ENCODE data around the gene KCTD16. TPM values are rescaled to one million over a fixed set of nuclear protein-coding genes. Genes with fewer than 3 reads are reported as not detected.

KCTD16 gene
- total RNA-seq, 2 donors from 2014 or later, result 0.29 to 0.44 TPM

DNA sequence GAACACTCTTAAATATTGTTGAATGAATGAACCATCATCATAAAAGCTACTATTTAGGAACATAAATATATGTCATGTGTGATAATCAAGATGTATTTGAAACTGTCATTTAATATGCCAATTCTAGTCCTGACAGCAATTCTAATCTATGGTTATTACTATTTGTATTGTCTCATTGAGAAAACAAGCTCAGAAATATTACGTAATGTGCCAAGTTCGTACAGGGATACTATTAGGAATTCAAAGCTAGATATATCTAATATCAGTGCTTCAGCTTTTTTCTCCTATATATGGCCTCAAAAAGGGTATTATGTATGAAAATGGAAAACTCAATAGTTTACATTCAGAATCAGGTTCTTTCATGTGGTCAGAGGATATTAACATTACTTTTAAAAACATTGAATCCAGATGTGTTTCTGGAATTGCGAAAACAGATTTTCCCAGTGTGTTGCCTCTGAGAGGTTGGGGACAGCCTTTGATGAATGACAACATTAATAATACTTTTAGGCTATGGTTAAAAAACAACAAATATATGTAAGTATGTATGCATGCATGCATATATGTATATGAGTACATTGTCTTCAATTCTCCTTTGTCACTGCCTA, 95.1 kb downstream of the KCTD16 start:
- no peaks in the 10 kb centered on the region for H3K27me3 Mint-ChIP-seq (ENCODE audit: insufficient read depth)
- H3K36me3 Mint-ChIP-seq (ENCODE audit: low read depth), result no peaks in the 10 kb centered on the region
- H3K27ac Mint-ChIP-seq, result no peak overlapping the region
- no peaks in the 10 kb centered on the region for H3K9me3 Mint-ChIP-seq
- whole genome bisulfite sequencing, 2 experiments (ENCODE audit: insufficient coverage in 1 of 2, insufficient read length in 1 of 2), result 79% methylated on average over 3 of the region's 3 CpGs; no CpG with 5 or more reads in 1 of the 2 experiments
- no peak overlapping the region for H3K27ac ChIP-seq (ENCODE audit: low read depth, low read length)
- H3K4me3 Mint-ChIP-seq, result no peak overlapping the region
- no peak for DNase-seq
- no peak overlapping the region for H3K4me3 ChIP-seq (ENCODE audit: low read length)
- H3K9me3 ChIP-seq (ENCODE audit: control insufficient read depth, low read length), result peaks cover 9% of the 10 kb centered on the region
- no peaks in the 10 kb centered on the region for H3K36me3 ChIP-seq (ENCODE audit: control insufficient read depth, insufficient read depth, low read length)
- no peaks in the 10 kb centered on the region for H3K4me1 Mint-ChIP-seq
- H3K9ac ChIP-seq (ENCODE audit: extremely low read depth, low read length, poor library complexity, severe bottlenecking), result no peak overlapping the region
- no peaks in the 10 kb centered on the region for H3K27me3 ChIP-seq (ENCODE audit: control insufficient read depth, insufficient read depth, low read length, poor library complexity, severe bottlenecking)
- no peaks in the 10 kb centered on the region for H3K4me1 ChIP-seq (ENCODE audit: control insufficient read depth, insufficient read depth, low read length)
- TF ChIP-seq, protein P1, sequence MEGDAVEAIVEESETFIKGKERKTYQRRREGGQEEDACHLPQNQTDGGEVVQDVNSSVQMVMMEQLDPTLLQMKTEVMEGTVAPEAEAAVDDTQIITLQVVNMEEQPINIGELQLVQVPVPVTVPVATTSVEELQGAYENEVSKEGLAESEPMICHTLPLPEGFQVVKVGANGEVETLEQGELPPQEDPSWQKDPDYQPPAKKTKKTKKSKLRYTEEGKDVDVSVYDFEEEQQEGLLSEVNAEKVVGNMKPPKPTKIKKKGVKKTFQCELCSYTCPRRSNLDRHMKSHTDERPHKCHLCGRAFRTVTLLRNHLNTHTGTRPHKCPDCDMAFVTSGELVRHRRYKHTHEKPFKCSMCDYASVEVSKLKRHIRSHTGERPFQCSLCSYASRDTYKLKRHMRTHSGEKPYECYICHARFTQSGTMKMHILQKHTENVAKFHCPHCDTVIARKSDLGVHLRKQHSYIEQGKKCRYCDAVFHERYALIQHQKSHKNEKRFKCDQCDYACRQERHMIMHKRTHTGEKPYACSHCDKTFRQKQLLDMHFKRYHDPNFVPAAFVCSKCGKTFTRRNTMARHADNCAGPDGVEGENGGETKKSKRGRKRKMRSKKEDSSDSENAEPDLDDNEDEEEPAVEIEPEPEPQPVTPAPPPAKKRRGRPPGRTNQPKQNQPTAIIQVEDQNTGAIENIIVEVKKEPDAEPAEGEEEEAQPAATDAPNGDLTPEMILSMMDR (conservative IDR thresholded peaks at IDR 0.05), result no peak

DNA sequence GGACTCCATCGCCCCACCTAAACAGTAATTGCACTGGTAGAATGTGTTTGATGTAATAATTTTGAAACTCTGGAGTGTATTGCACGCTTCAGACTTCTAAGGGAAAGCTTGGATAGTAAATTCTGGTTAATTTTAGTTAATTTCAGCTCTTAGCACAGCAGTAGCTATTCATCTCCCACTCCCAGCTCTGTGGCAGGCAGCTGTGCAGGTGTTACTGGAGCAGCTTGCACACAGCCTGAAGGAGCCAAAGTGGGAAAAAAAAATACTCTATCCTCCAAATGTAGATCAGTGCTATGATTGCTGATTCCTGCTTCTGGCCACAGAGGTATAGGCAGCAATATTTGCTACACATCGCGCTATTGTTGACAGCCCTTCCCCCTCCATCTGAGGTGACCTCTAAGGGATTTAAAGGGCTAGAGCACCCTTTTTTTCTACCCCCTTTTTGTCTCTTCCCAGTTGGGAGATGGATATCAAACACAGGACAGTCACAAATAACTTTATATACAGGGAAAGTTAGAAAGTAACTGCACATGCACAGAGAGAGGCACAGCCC, 97.4 kb downstream of the KCTD16 start:
- no peak overlapping the region for H3K9ac ChIP-seq (ENCODE audit: extremely low read depth, low read length, poor library complexity, severe bottlenecking)
- no peak for DNase-seq
- no peaks in the 10 kb centered on the region for H3K36me3 ChIP-seq (ENCODE audit: control insufficient read depth, insufficient read depth, low read length)
- H3K4me1 ChIP-seq (ENCODE audit: control insufficient read depth, insufficient read depth, low read length), result no peaks in the 10 kb centered on the region
- no peaks in the 10 kb centered on the region for H3K4me1 Mint-ChIP-seq
- no peak overlapping the region for H3K4me3 ChIP-seq (ENCODE audit: low read length)
- peaks cover 9% of the 10 kb centered on the region for H3K9me3 ChIP-seq (ENCODE audit: control insufficient read depth, low read length)
- no peaks in the 10 kb centered on the region for H3K27me3 Mint-ChIP-seq (ENCODE audit: insufficient read depth)
- H3K27ac Mint-ChIP-seq, result no peak overlapping the region
- H3K4me3 Mint-ChIP-seq, result no peak overlapping the region
- whole genome bisulfite sequencing, 2 experiments (ENCODE audit: insufficient coverage in 1 of 2, insufficient read length in 1 of 2), result 54 to 70% methylated on average over 2 to 4 of the region's 4 CpGs
- H3K36me3 Mint-ChIP-seq (ENCODE audit: low read depth), result no peaks in the 10 kb centered on the region
- no peaks in the 10 kb centered on the region for H3K27me3 ChIP-seq (ENCODE audit: control insufficient read depth, insufficient read depth, low read length, poor library complexity, severe bottlenecking)
- TF ChIP-seq, protein P1 (conservative IDR thresholded peaks at IDR 0.05), result no peak
- H3K9me3 Mint-ChIP-seq, result peaks cover 4% of the 10 kb centered on the region
- no peak overlapping the region for H3K27ac ChIP-seq (ENCODE audit: low read depth, low read length)

DNA sequence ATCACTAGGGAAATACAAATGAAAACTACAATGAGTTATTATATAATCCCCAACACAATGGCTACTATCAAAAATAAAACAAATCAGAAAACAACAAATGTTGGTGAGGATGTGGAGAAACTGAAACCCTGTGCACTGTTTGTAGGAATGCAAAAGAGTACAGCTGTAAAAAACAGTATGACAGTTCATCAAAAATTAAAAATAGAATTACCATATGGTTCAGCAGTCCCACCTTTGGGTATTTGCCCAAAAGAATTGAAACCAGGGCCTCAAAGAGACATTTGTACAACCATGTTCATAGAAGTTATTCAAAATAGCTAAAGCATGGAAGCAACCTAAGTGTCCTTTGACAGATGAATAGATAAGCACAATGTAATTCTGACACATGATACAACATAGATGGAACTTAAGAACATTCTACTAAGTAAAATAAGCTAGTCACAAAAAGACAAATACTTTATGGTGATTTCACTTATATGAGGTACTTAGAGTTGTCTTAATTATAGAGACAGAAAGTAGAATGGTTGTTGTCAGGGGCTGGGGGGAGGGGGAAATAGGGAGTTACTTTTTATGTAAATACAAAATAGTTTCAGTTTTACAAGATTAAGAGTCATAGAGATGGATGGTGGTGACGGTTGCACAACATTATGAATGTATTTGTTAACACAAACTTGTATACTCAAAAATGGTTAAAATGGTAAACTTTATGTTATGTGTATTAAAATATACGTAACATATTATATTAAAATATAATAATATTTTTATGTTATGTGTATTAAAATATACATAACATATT, 102.8 kb downstream of the KCTD16 start:
- peaks cover 9% of the 10 kb centered on the region for H3K9me3 ChIP-seq (ENCODE audit: control insufficient read depth, low read length)
- no peaks in the 10 kb centered on the region for H3K27me3 ChIP-seq (ENCODE audit: control insufficient read depth, insufficient read depth, low read length, poor library complexity, severe bottlenecking)
- no peak for DNase-seq
- no peak overlapping the region for H3K9ac ChIP-seq (ENCODE audit: extremely low read depth, low read length, poor library complexity, severe bottlenecking)
- no peak overlapping the region for H3K27ac ChIP-seq (ENCODE audit: low read depth, low read length)
- no peaks in the 10 kb centered on the region for H3K36me3 ChIP-seq (ENCODE audit: control insufficient read depth, insufficient read depth, low read length)
- H3K36me3 Mint-ChIP-seq (ENCODE audit: low read depth), result no peaks in the 10 kb centered on the region
- WGBS, 2 experiments (ENCODE audit: insufficient coverage in 1 of 2, insufficient read length in 1 of 2), result 100% methylated on average over 1 of the region's 2 CpGs; no CpG with 5 or more reads in 1 of the 2 experiments
- no peaks in the 10 kb centered on the region for H3K27me3 Mint-ChIP-seq (ENCODE audit: insufficient read depth)
- no peak overlapping the region for H3K4me3 Mint-ChIP-seq
- TF ChIP-seq, protein P1 (conservative IDR thresholded peaks at IDR 0.05), result no peak
- H3K4me3 ChIP-seq (ENCODE audit: low read length), result no peak overlapping the region
- no peaks in the 10 kb centered on the region for H3K4me1 Mint-ChIP-seq
- H3K27ac Mint-ChIP-seq, result no peak overlapping the region
- peaks cover 4% of the 10 kb centered on the region for H3K9me3 Mint-ChIP-seq
- H3K4me1 ChIP-seq (ENCODE audit: control insufficient read depth, insufficient read depth, low read length), result no peaks in the 10 kb centered on the region

Data from endodermal cell (in vitro differentiated cells).